ENCODE data around the gene TRPC4AP. TPM values are rescaled to one million over a fixed set of nuclear protein-coding genes. Genes with fewer than 3 reads are reported as not detected.

Gene TRPC4AP
- total RNA-seq, 4 donors from 2014 or later, result 63.4 to 101 (median 76.4) TPM

DNA sequence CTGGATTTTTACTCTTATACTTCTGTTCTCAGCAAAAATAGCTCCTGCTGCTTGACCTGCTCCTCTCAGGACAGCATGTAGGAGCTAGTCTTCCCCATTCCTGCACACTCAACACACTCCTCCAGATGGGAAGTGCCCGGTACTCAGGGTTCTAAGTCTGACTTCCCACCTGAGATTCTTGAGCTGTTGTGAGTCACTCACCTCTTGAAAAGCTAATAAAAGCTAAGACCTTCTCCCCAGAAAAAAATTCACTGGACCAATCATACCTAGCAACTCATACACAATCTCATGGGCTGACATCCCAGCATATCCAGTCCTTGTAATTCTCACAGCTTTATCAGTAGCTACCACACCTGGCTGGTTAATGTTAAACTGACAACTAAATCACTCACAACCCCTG, 53.5 kb downstream of the TRPC4AP start:
- TF ChIP-seq, protein P1, sequence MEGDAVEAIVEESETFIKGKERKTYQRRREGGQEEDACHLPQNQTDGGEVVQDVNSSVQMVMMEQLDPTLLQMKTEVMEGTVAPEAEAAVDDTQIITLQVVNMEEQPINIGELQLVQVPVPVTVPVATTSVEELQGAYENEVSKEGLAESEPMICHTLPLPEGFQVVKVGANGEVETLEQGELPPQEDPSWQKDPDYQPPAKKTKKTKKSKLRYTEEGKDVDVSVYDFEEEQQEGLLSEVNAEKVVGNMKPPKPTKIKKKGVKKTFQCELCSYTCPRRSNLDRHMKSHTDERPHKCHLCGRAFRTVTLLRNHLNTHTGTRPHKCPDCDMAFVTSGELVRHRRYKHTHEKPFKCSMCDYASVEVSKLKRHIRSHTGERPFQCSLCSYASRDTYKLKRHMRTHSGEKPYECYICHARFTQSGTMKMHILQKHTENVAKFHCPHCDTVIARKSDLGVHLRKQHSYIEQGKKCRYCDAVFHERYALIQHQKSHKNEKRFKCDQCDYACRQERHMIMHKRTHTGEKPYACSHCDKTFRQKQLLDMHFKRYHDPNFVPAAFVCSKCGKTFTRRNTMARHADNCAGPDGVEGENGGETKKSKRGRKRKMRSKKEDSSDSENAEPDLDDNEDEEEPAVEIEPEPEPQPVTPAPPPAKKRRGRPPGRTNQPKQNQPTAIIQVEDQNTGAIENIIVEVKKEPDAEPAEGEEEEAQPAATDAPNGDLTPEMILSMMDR (IDR thresholded peaks at IDR 0.05), result no peak
- TF ChIP-seq POLR2A (IDR thresholded peaks at IDR 0.05) (no peak), EP300 (IDR thresholded peaks at IDR 0.05) (no peak)
- H3K27ac ChIP-seq, result no peak overlapping the region
- H3K27me3 ChIP-seq, result no peaks in the 10 kb centered on the region
- DNase-seq (ENCODE audit: low spot score in 2 of 2), result no peak
- H3K36me3 ChIP-seq, result peaks cover 5 to 75% (median 6%) of the 10 kb centered on the region in 3 donors
- no peaks in the 10 kb centered on the region for H3K4me1 ChIP-seq
- 86 to 88% methylated on average over 1 of the region's 1 CpG for WGBS, 2 donors
- H3K9me3 ChIP-seq, result no peaks in the 10 kb centered on the region
- no peak overlapping the region for H3K4me3 ChIP-seq

DNA sequence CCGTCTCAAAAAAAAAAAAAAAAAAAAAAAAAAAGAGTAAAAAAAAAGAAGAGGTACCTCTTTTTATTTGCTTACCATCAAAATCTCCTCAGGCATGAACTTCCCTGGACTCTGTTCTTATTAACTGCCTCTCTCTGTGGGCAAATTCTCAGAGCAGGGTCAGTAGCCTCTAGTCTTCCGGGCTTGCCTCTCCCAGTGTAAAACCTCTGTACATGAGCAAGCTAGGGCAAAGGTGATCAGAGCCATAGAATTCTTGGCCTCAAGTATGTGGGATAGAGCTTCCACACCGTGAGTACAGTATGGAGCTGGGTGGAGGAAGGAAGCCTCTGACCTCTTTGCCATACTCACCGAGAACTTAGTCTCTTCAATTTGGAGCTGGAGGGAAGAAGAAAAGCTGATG, 58.5 kb downstream of the TRPC4AP start:
- Histone ChIP-seq H3K4me1 (no peaks in the 10 kb centered on the region), H3K9me3 (no peaks in the 10 kb centered on the region), H3K4me3 (no peak overlapping the region), H3K36me3 (peaks cover 6 to 80% (median 7%) of the 10 kb centered on the region in 3 donors), H3K27ac (no peak overlapping the region), H3K27me3 (no peaks in the 10 kb centered on the region)
- WGBS, 2 donors, result 83 to 87% methylated on average over 3 of the region's 4 CpGs
- DNase-seq (ENCODE audit: low spot score in 2 of 2), result no peak
- TF ChIP-seq POLR2A (IDR thresholded peaks at IDR 0.05) (no peak), EP300 (IDR thresholded peaks at IDR 0.05) (no peak)
- TF ChIP-seq, protein P1 (IDR thresholded peaks at IDR 0.05), result no peak

- H3K27ac ChIP-seq, result no peak overlapping the region
- no peaks in the 10 kb centered on the region for H3K9me3 ChIP-seq
- H3K27me3 ChIP-seq, result no peaks in the 10 kb centered on the region
- 93 to 100% methylated on average over 4 of the region's 4 CpGs for WGBS, 2 donors
- no peak overlapping the region for H3K4me3 ChIP-seq
- H3K4me1 ChIP-seq, result no peaks in the 10 kb centered on the region
- TF ChIP-seq, protein P1 (IDR thresholded peaks at IDR 0.05), result no peak
- peaks cover 6 to 82% (median 7%) of the 10 kb centered on the region in 3 donors for H3K36me3 ChIP-seq
- no peak for DNase-seq (ENCODE audit: low spot score in 2 of 2)
Observed at GRCh38 chr20:35030136-35030535, 62.5 kb downstream of the TRPC4AP start.

DNA sequence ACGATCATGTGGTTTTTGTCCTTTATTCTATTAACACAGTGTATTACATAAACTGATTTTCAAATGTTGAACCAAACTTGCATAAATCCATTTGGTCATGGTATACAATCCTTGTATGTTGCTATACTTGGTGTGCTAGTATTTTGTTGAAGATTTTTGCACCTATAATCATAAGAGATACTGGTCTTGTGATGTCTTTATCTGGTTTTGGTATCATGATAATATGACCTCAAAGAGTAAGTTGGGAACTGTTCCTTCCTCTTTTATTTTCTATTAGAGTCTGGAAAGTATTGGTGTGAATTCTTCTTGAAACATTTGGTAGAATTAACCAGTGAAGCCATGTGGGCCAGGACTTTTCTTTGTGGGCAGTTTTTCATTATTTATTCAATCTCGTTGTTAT, 65.3 kb downstream of the TRPC4AP start:
- Histone ChIP-seq H3K9me3 (no peaks in the 10 kb centered on the region), H3K4me3 (no peak overlapping the region), H3K4me1 (no peaks in the 10 kb centered on the region), H3K27me3 (no peaks in the 10 kb centered on the region), H3K27ac (no peak overlapping the region), H3K36me3 (peaks cover 0 to 75% (median 0%) of the 10 kb centered on the region in 3 donors)
- TF ChIP-seq EP300 (IDR thresholded peaks at IDR 0.05) (no peak), POLR2A (IDR thresholded peaks at IDR 0.05) (no peak)
- TF ChIP-seq, protein P1 (IDR thresholded peaks at IDR 0.05), result no peak
- no peak for DNase-seq (ENCODE audit: low spot score in 2 of 2)
- WGBS, 2 donors, result 68 to 78% methylated on average over 2 of the region's 2 CpGs

GRCh38 chr20:35025116-35025515, 67.5 kb downstream of the TRPC4AP start:
- TF ChIP-seq, protein P1 (IDR thresholded peaks at IDR 0.05), result no peak
- TF ChIP-seq POLR2A (IDR thresholded peaks at IDR 0.05) (no peak), EP300 (IDR thresholded peaks at IDR 0.05) (no peak)
- Histone ChIP-seq H3K4me3 (no peak overlapping the region), H3K4me1 (no peaks in the 10 kb centered on the region), H3K27ac (no peak overlapping the region), H3K36me3 (peaks cover 0 to 75% (median 0%) of the 10 kb centered on the region in 3 donors), H3K27me3 (no peaks in the 10 kb centered on the region), H3K9me3 (no peaks in the 10 kb centered on the region)
- 96% methylated on average over 3 of the region's 3 CpGs for WGBS, 2 donors
- DNase-seq (ENCODE audit: low spot score in 2 of 2), result no peak

All from tibial nerve (tissue), 4 donors.